Right atrium auricular region (tissue), 2 donors: ENCODE measurements around the gene OTUD3. TPM values are rescaled to one million over a fixed set of nuclear protein-coding genes. Genes with fewer than 3 reads are reported as not detected.
"Not testable (repeated sequence)": the region's sequence is repeated elsewhere in the genome, so short reads cannot be mapped to it uniquely, and the experiment has no call there.

Source experiments
- DNase-seq: peaks from one replicate; pipeline ENCODE4 v3.0.0-alpha.2; 2019; ENCODE audit warnings: low spot score
- H3K27ac ChIP-seq, 2 donors: fragments of 200-600 bp; sonication (generic); 1 replicate in 1 of 2; 2 replicates in 1 of 2; pipeline ENCODE4 v1.5.1; 2016 to 2019
- H3K27me3 ChIP-seq, 2 donors: fragments of 200-600 bp; sonication (generic); one replicate each; pipeline versions ENCODE4 v1.5.1 to v1.6.0; 2017 to 2019
- H3K36me3 ChIP-seq: fragments of 200-600 bp; sonication (generic); one replicate; pipeline ENCODE4 v1.5.1; 2016
- H3K4me1 ChIP-seq, 2 donors: fragments of 200-600 bp; sonication (generic); one replicate each; pipeline versions ENCODE4 v1.5.1 to v1.6.0; 2017 to 2019
- H3K4me3 ChIP-seq, 2 donors: fragments of 200-600 bp; sonication (generic); 1 replicate in 1 of 2; 2 replicates in 1 of 2; pipeline ENCODE4 v1.5.1; 2017 to 2019; ENCODE audit warnings: mild to moderate bottlenecking in 1 of 2, moderate library complexity in 1 of 2
- H3K9me3 ChIP-seq, 2 donors: fragments of 200-600 bp; sonication (generic); one replicate each; pipeline ENCODE4 v1.5.1; 2019
- total RNA-seq, 2 donors: library from RNA; depleted of rRNA; stranded (reverse); fragments of >200 nt; gene quantifications; one replicate each; pipeline ENCODE4 v1.1.0, GENCODE V29; 2016
- TF ChIP-seq, protein P1 (sequence below), 2 donors: fragments of 200-600 bp; sonication (generic); IDR thresholded peaks; one replicate each; pipeline ENCODE4 v1.5.1; 2019; ENCODE audit warnings: antibody characterized with exemption in 2 of 2

The OTUD3 gene
- total RNA-seq, 2 donors from 2014 or later: 2.4 to 31.6 TPM

DNA sequence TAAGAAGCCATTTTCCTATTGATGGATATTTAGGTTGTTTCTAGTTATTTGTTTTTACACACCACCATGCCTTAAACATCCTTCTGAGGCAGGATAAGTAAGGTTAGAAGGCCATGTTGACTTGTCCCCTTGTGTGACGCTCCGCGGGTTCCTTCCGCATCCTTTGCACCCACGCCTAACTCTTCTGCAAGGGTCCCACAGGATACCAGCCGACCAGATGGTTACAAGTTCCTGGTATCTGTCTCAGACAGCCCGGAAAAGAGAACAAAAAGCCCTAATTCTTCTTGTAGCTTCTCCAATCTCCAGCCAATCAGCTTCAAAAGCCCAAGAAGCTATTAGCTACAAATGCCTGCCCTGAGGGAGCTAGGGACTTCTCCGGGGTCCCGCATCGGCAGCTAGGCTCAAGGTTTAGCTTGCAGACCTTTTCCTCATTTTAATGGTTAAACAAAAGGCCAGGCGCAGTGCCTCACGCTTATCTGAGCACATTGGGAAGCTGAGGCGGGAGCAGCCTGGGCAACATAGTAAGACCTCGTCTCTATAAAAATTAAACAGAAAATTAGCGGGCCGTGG lies 4.9 kb upstream of the OTUD3 start:
- no peak for DNase-seq
- Histone ChIP-seq H3K4me3 (no peak overlapping the region), H3K9me3 (no peaks in the 10 kb centered on the region), H3K27me3 (no peaks in the 10 kb centered on the region), H3K36me3 (no peaks in the 10 kb centered on the region), H3K27ac (no peak overlapping the region), H3K4me1 (peaks cover 0 to 4% of the 10 kb centered on the region in 2 donors)
- TF ChIP-seq, protein P1, sequence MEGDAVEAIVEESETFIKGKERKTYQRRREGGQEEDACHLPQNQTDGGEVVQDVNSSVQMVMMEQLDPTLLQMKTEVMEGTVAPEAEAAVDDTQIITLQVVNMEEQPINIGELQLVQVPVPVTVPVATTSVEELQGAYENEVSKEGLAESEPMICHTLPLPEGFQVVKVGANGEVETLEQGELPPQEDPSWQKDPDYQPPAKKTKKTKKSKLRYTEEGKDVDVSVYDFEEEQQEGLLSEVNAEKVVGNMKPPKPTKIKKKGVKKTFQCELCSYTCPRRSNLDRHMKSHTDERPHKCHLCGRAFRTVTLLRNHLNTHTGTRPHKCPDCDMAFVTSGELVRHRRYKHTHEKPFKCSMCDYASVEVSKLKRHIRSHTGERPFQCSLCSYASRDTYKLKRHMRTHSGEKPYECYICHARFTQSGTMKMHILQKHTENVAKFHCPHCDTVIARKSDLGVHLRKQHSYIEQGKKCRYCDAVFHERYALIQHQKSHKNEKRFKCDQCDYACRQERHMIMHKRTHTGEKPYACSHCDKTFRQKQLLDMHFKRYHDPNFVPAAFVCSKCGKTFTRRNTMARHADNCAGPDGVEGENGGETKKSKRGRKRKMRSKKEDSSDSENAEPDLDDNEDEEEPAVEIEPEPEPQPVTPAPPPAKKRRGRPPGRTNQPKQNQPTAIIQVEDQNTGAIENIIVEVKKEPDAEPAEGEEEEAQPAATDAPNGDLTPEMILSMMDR (IDR thresholded peaks at IDR 0.05): no peak

DNA sequence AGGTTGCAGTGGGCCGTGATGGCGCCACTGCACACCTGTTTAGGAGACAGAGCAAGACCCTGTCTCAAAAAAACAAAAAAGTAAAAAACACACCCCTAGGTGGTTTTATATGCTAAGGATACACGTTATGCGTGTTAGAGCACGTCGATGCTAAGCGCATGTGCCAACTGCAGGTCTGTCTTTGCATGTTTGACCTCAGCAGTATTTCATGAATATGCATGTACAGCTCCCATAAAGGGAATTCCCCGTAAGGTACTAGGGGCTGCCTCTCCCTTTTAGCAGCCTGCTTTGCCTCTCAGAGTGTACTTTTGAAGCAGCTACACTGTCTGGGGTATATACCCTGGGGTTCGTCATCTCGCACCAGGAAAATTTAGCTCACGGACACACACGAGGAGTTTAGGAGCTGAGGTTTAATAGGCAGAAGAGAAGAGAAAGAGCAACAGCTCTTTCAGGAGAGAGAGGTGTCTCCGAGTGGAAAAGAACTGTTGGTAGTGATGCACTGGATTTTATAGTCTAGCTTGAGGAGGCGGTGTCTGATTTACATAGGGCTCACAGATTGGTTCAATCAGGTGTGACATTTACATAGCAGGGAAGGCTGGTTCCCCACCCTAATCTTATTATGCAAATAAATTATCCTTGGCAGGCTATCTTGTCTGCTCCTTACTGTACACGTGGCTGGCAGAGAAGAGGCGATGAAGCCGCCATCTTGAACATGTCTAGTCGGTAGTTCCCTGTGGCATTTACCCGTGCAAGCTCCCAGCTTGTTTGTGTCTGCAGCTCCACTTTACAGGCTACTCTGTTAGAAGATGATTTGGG lies 4.2 kb upstream of the OTUD3 start:
- Histone ChIP-seq H3K4me3 (no peak overlapping the region), H3K9me3 (no peaks in the 10 kb centered on the region), H3K36me3 (no peaks in the 10 kb centered on the region), H3K27ac (no peak overlapping the region), H3K27me3 (no peaks in the 10 kb centered on the region), H3K4me1 (peaks cover 0 to 6% of the 10 kb centered on the region in 2 donors)
- TF ChIP-seq, protein P1 (IDR thresholded peaks at IDR 0.05): no peak
- DNase-seq: no peak

DNA sequence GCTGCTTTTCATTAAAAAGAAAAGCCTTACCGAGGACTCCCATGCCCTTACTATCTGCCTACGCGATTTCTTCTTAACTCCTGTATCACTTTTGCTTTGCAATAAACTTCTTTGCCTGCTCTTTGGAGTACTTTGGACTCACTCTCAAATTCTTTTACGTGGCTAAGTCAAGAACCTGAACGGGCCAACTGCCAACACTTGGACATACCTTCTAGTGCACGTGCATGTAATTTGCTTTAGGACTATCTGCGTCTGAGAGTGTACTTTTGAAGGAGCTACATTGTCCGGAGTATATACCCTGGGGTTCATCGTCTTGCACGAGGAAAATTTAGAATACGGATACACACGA lies 3.6 kb upstream of the OTUD3 start:
- Histone ChIP-seq H3K36me3 (no peaks in the 10 kb centered on the region), H3K4me3 (no peak overlapping the region), H3K9me3 (no peaks in the 10 kb centered on the region), H3K27ac (no peak overlapping the region), H3K27me3 (no peaks in the 10 kb centered on the region), H3K4me1 (peaks cover 0 to 12% of the 10 kb centered on the region in 2 donors)
- TF ChIP-seq, protein P1 (IDR thresholded peaks at IDR 0.05): no peak
- no peak for DNase-seq

DNA sequence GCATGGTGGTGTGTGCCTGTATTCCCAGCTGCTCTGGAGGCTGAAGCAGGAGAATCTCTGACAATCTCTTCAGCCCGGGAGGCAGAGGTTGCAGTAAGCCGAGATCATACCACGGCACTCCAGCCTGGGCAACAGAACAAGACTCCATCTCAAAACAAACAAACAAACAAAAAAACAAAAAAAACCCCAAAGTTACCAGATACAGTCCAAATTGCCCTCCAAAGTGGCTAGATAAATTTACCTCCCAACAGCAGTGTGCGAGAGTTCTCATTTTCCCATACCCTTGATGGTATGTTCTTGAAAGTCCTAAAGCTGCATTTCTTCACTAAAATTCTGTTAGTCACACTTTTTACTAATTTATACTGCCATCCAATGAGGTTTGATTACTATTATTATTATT lies 3.0 kb upstream of the OTUD3 start:
- TF ChIP-seq, protein P1 (IDR thresholded peaks at IDR 0.05): no peak
- no peak overlapping the region for H3K4me3 ChIP-seq
- no peaks in the 10 kb centered on the region for H3K27me3 ChIP-seq
- H3K9me3 ChIP-seq: no peaks in the 10 kb centered on the region
- peaks cover 0 to 18% of the 10 kb centered on the region in 2 donors for H3K4me1 ChIP-seq
- no peak for DNase-seq
- H3K27ac ChIP-seq: no peak overlapping the region
- no peaks in the 10 kb centered on the region for H3K36me3 ChIP-seq

DNA sequence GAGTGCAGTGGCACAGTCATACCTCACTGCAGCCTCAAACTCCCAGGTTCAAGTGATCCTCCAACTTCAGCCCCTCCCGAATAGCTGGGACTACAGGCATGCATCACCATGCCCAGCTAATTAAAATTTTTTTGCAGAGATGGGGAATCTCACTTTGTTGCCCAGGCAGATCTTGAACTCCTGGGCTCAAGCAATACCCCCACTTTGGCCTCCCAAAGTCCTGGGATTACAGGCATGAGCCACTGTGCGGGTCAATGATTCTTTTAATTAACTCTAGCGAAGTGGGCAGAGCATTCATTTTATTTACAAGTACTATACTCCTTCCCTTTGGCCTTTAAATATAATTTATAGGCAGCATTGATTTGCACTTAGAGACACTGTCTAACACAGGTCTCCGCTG lies 2.5 kb upstream of the OTUD3 start:
- H3K4me1 ChIP-seq: peaks cover 0 to 18% of the 10 kb centered on the region in 2 donors
- no peak overlapping the region for H3K27ac ChIP-seq
- no peak overlapping the region for H3K4me3 ChIP-seq
- TF ChIP-seq, protein P1 (IDR thresholded peaks at IDR 0.05): no peak
- no peaks in the 10 kb centered on the region for H3K27me3 ChIP-seq
- no peaks in the 10 kb centered on the region for H3K9me3 ChIP-seq
- H3K36me3 ChIP-seq: no peaks in the 10 kb centered on the region
- no peak for DNase-seq

DNA sequence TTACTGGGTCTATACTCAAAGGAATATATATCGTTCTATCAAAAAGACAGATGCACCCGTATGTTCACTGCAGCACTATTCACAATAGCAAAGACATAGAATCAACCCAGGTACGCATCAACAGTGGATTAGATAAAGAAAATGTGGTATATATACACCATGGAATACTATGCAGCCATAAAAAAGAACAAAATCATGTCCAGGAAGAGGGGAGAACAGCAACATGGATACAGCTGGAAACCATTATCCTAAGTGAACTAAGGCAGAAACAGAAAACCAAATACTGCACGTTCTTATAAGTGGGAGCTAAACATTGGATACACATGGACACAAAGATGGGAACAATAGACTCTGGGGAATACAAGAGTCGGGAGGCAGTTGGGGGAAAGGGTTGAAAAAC lies 1.4 kb upstream of the OTUD3 start:
- H3K4me1 ChIP-seq: peaks cover 0 to 22% of the 10 kb centered on the region in 2 donors
- not testable (repeated sequence) for H3K4me3 ChIP-seq, DNase-seq, H3K27me3 ChIP-seq, H3K9me3 ChIP-seq, H3K27ac ChIP-seq, H3K36me3 ChIP-seq
